NCI-H1417 treated with DMSO at 0.1 percent for 48 hours (cell line): Measurements from ENCODE around the gene SERPINI1.

Experiments
- DNase-seq: peaks from one replicate; lab custom pipeline; 2025; lab: John Stamatoyannopoulos, UW

SERPINI1 gene, protein sequence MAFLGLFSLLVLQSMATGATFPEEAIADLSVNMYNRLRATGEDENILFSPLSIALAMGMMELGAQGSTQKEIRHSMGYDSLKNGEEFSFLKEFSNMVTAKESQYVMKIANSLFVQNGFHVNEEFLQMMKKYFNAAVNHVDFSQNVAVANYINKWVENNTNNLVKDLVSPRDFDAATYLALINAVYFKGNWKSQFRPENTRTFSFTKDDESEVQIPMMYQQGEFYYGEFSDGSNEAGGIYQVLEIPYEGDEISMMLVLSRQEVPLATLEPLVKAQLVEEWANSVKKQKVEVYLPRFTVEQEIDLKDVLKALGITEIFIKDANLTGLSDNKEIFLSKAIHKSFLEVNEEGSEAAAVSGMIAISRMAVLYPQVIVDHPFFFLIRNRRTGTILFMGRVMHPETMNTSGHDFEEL

DNA sequence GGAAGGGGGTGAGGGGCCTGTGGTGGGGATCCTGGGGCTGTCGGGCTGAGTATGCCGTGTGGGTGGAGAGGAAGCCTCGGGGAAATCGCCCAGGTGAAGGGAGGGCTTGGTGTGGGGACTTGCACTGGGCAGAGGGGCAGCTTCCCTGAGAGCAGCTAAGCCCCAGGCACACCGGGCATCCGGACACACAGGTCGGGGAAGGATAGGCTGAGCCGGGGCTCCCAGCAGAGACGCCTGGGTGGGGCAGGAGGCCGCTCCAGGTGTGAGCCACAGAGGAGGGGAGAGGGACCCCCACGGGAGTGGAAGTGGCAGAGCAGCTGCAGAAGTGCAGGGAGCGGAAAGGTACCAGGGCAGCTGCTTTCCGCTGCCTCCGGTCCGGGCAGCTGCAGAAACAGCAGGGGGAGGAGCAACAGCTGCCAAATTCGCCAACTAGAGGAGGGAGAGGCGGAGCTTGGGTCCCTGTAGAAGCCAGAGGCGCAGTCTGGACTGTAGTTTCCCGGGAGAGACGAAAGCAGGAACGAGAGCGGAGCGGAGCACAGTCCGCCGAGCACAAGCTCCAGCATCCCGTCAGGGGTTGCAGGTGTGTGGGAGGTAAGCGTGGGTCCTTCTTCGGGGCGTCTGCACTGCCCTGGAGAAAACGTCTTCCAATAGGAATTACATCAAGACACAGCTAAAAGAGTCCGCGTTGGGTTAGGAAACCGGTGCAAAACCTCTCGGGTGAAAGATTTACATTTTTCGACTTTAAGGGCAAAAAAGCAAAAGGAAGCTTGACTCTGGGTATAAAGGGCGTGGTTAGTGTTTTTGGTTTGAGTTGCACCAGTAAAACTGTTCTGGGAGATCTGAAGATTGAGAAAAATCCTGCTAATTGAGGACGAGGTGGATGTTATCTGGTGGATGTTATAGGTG lies at the start of gene SERPINI1:
Gene SERPINI1, plus strand, starts transcription at position 489 of the 906 bp plus-strand sequence. CDS start 53,408 bp downstream, outside the sequence.
- DNase-seq: peak; percentile 93

DNA sequence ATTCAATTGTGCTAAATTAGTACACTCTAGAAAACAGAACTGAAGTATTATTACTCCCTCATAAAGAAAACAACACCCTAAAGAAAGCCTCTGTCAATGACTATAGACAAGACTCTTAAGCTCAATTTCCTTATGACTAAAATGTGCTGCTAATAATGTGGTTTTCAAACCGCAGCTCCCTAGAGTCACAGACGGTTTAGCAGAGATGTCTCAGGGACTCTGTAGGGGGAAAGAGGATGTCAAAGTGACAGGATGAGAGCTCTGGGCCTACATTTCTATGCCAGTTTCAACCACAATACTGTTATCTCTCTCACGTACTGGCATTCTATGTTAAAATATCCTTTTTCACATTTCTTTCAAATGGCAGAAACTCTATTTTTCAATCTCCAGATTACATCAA lies 44.2 kb upstream of the SERPINI1 start:
- DNase-seq: no peak

DNA sequence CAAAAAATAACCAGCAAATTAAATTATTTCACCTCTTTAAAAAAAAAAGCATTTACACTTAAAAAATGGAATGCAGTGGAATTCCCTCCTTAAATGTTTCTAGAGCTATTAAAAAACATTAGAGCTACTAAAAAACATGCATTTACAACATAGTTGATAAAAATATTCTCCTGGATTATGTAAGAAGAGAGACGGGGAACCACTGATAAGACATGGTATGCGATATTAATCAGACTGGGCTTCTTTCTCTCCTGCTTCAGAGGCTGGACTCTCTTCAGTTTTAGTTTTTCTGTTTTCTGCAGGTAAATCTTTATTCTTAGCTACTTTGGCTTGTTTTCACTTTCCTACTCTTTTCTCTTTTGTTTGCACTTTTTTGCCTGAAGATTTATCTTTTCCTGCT lies 41.4 kb upstream of the SERPINI1 start:
- DNase-seq: no peak

DNA sequence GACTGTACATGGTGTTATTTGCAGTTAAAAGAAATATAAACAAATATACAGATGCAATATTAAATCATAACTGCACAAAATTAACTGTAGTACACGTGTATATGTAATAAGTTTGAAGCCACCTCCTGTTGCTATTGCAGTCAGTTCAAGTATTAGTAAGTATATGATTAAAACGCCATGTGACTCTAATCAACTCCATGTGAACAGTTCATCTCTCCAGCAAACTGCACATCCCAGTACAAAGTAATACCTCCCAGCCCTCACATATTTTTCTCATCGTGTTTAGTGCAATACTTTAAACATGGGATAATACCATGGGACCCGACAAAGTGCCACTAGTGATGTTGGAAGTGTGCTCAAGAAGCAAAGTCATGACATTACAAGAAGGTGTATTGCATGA lies 35.5 kb upstream of the SERPINI1 start:
- DNase-seq: no peak

DNA sequence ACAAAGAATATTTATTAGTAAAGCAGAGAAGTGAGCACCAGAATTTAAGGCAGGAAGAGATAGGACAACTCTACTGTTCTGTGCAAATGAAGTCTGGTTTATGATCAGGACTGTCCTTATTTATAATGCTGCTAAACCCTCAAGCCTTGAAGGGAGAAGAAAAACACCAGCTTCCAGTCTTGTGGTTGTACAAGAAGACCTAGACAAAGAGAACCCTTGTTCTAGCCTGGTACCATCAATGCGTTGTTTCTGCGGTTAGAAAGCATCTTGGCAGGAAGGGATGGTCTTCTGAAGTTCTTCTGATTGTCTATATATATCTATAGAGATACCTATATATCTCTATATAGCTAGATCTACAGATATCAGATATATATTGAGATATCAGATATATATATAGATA lies 34.6 kb upstream of the SERPINI1 start:
- DNase-seq: no peak

DNA sequence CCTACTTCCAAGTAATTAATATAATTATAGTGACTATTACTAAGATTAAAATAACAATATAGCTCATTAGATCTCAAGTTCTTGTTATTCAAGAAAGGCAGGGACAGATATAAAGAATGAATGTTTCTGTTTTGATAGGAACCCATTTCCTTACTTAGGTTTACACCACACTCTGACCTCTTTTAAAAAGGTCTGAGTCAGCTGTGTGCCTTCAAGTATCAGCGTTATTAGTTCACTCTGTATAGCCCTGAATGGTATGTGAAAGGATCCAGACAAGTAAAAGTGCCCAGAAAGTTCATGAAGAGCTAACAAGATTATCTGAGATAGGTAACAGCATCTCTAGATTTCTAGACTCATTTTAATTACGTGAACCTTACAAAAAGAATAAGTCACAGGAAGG lies 29.7 kb upstream of the SERPINI1 start:
- no peak for DNase-seq

DNA sequence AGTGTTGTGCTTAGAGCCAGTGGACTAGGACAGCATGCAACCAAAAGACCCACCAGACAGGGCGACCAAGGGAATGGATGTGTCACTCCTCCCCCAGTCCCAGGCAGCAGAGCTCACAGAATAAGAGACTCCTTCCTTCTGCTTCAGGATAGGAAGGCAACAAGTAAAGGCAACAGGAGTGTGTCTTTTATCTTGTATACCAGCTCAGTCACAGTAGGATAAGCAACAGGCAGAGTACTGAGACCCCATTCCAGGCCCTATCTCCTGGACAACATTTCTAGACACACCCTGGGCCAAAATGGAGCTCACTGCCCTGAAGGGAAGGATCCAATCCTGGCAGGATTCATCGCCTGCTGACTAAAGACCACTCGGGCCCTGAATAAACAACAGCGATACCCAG lies 25.8 kb upstream of the SERPINI1 start:
- DNase-seq: no peak

DNA sequence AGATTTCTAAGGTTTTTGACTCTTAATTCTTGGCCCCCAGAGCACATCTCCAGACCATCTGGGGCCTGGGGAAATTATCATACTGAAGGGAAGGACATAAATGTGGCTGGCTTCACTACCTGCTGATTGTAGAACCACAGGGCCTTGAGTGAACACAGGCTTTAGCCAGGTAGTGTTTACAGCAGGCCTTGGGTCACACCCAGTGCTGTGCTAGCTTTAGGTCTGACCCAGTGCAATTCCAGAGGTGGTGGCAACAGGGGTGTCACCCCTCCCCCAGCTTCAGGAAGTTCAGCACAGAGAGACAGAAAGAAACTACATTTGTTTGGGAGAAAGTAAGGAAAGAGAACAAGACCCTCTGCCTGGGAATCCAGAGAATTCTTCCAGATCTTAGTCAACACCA lies 25.0 kb upstream of the SERPINI1 start:
- DNase-seq: no peak

DNA sequence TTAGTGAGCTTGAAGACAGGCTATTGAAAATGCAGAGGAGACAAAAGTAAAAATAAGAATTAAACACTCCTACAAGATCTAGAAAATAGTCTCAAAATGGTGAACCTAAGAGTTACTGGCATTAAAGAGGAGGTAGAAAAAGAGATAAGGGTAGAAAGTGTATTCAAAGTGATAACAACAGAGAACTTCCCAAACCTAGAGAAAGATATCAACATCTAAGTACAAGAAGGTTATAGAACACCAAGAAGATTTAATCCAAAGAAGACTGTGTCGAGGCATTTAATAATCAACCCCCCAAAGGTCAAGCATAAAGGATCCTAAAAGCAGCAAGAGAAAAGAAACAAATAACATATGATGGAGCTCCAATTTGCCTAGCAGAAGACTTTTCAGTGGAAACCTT lies 24.1 kb upstream of the SERPINI1 start:
- DNase-seq: no peak

DNA sequence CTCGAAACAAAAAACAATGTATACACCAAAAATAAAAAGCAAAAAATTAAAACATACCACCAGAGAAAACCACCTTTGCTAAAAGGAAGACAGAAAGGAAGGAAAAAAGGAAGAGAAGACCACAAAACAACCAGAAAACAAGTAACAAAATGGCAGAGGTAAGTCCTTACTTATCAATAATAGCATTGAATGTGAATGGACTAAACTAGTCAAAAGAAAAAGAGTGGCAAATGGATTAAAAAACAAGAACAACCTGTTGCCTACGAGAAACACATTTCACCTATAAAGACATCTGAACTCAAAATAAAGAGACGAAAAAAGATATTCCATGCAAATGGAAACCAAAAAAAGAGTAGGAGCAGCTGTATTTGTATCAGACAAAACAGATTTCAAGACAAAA lies 23.1 kb upstream of the SERPINI1 start:
- no peak for DNase-seq

DNA sequence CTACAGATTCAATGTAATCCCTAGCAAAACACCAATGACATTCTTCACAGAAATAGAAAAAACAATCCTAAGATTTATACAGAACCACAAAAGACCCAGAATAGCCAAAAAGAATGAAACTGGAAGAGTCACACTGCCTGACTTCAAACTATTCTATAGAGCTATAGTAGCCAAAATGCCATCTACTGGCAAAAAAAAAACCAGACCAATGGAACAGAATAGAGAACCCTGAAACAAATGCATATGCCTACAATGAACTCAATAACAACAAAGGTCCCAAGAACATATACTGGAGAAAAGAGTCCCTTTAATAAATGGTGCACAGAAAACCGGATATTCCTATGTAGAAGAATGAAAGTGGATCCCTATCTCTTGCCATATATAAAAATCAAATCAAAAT lies 20.6 kb upstream of the SERPINI1 start:
- DNase-seq: no peak

DNA sequence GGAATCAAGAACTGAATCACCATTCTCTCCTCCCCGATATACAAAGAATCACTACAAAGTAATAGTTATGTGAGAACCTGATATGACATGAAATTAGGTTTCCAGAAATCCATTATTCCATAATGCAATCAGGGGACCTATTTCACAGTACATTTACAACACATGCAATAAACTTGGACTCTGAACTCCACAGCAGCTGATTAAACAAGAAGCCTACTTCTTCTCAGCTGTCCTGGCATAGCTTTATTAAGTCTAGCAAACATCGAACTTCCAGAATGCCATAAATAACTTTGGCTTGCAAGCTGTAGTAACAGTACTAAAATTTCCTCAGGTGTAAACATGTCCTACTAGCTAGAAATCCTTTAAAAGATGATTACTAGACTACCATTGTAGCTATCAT lies 18.6 kb upstream of the SERPINI1 start:
- no peak for DNase-seq

DNA sequence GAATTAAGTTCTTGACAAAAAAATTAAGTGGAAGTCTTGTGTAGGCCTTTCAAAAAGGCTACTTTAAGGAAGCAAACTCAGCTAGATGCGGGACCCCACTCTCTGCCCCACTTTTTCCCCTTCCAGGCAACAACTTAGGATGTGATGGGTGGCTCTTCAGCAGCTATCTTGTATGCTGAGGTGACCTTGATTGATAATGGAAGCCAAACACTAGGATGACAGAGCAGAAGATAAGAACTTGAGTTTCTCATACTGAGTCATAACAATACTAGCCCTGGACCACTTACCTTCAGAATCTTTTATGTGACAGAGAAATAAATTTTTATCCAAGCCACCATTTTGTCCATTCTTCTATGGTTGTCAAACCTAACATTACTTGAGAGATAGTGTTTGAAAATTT lies 16.9 kb upstream of the SERPINI1 start:
- no peak for DNase-seq

DNA sequence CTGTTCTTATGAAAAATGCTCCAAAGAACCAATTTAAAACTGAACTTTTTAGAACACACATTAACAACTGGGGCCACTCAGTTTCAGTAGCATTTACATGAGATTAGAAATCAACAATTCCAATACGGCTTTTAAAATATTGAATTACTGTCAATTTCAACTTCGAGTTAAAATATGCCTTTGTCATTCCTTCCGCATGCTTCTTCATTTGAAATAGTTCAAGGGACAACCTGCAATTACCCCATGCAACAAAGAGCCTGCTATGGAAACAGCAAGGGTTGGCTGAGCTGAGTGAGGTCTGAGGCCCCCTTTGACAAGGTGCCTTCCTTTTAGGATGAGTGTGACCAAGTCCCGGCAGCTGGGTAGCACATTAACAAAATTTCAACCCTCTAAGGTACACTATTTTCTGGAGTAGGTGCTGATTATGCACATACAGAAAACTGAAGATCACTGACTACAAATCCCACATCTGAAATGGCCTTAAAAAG lies 12.5 kb upstream of the SERPINI1 start:
- DNase-seq: no peak

DNA sequence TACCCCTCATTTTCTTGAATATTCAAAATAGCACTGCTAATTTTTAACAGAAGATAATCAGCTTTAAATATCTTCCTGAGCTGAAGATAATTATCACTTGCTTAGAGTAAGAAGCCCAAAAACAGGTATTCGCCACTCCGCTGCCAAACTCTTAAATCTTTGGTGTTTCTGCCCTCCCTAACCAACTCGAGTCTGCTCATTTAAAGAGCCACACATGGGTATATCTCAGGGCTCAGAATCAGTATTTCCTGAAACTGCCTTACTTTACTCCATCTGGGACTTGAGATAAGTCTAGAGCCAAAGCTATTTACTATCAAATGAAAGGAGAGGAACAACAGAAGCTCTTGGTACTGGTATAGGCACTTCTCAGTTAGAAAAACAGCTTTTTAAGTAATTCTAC lies 11.6 kb upstream of the SERPINI1 start:
- no peak for DNase-seq

DNA sequence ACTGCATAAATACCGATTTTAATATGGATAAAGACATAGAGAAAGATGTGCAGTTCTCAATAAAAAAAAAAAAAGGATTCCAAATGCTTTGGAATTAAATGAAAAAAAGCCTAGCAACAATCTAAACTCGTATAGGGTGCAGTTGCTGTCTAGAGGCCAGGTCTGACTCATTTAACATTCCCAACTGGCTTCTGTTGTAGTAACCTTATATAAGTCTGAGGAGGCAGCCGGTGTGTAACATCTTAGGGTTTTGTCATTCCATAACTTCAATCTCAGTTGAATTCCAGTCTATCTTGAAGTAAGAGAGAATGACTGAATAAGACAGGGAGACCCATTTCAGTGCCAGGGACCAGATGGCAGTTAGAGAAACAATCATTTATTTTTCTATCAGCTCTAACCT lies 7.3 kb upstream of the SERPINI1 start:
- no peak for DNase-seq

DNA sequence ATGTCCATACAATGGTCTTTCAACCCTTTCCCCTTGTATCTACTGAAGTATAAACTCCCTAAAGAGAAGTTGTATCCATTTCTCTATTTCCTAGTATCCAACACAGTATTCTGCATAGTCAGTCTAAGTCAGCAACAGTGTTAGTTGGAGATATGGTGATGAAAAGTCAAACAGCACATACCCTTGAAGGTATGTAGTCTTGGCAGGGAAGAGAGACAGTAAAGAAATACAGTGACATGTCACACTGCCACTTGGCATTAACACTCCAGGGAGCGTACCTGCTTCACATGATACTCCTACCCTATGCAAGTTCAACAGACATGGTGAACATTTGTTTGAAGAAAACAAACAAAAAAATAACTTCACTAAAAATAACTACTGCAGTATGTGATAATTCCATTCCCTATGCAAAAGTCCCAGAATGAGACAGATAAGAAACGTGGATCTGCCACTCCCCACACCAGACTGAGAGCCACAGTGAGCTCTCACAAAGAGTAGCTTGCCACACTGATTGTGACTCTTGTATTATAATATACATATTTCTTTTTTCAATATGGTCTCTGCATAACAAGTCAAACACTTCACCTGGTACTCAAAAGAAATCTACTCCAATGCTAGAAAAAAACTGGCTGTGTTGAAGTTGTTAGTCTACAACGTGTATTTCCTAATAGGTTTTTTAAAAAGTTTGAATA lies 6.7 kb upstream of the SERPINI1 start:
- DNase-seq: no peak

DNA sequence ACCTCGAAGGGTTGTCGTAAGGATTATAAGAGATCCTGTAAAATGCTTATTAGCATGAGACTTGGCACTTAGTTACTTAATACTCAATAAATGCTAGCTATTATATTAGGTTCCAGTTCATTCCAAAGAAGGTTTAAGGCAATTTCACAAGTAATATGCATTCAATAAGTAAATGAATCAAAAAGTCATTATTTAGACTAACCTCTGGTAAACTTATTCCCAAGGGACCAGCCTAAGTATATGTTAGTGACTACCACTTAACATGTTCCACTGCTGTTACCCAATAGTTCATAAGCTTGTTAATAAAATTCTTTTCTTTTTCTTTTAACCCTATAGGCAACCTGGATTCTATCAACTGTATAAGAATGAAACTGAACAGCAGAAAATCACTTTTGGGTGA lies 5.9 kb upstream of the SERPINI1 start:
- DNase-seq: no peak

DNA sequence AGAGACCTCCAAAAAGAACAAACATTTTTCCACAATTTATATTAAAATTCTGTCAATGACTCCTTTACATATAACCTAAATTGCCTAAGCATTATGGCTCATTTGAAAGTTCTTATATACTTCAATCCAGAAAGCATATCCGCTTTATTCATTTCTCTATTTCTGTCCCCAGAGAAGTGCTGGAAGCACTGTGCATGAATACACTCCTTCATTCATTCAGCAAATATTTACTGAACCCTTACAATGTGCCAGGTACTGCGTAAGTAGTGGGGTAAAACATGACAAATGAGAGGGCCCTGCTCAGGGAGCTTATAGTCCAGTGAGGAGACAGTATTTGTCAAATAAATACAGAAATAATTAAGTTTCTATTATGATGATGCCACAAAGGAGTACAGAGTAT lies 4.1 kb upstream of the SERPINI1 start:
- DNase-seq: no peak

DNA sequence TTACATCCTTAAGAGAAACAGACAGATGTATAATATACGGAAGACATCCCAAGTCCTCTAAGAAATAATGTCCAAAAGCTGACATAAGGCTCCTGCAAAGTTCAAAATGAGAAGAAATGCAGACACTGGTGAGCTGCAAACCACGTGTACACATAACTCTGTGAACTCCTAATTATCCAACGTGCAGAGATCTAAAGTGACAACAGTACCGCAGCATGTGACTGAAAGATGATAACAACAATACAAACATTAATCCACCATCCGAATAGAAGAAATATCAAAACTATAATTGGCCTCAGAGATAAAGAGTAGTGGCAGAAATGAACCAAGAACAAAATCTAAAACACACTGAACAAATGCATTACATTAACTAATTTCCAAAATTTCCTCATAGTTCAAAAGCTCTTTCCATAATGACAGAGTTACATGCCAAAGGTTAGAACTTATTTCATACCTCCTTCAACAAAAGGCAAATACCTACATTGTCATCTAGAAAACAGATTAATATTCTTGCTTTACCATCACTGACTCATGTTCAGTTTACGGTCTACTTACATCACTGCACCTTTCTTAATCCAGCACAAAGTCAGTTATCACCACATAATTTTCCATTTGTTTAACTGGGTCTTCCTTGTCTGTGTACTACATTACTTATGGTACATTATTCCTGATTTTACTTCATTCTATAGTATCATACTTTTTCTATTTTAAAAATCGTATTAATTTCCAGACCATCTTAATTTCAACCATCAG lies 3.0 kb upstream of the SERPINI1 start:
- no peak for DNase-seq

DNA sequence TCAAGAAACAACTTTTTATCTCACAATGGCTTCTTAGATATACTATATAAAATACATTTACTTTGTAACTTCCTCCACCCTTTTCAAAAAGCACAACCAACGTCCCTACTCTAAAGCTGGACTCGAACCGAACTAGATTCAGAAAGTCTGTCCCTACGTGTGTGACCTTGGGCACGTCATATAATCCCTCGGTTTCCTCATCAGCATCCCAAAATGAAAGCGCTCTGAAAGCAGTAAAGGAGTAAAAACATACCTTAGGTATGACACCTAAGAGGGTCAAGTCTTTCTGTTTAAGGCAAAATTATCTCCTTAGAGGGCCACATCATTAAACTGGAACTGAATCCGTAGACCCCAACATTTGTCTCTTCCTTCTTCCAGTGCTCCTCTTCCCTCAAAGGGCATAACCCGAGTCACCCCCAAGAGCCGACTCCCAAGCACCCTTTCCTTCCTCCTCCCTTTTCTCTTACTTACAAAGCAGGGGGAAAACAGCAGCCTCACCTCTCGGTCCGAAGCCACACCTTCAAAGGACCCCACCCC lies 1.5 kb upstream of the SERPINI1 start:
- no peak for DNase-seq
